Fibroblast of pulmonary artery (primary cell): ENCODE results near the gene PER2.

Source experiments
- DNase-seq: peaks from one replicate; pipeline ENCODE4 v3.0.0-alpha.2; 2010; ENCODE audit warnings: low read depth
- H3K4me3 ChIP-seq: replicated peaks from 2 replicates; pipeline ENCODE4 v1.5.1; 2011; ENCODE audit warnings: low read depth, mild to moderate bottlenecking, control low read depth, low read length, moderate library complexity
- CTCF ChIP-seq: IDR thresholded peaks from 2 replicates; pipeline ENCODE4 v1.5.1; 2011; ENCODE audit warnings: mild to moderate bottlenecking, control low read depth, low read length, inconsistent platforms; ENCODE audit errors: missing control alignments

The PER2 gene

GRCh38 chr2:238262496-238263122 lies 25.8 kb downstream of the PER2 start:
- TF ChIP-seq CTCF: no peak
- no peak for DNase-seq
- H3K4me3 ChIP-seq: no peak overlapping the region

- DNase-seq: no peak
- no peak for TF ChIP-seq CTCF
- H3K4me3 ChIP-seq: no peak overlapping the region
Observed at GRCh38 chr2:238261718-238262375, 26.6 kb downstream of the PER2 start.

- no peak overlapping the region for H3K4me3 ChIP-seq
- no peak for TF ChIP-seq CTCF
- DNase-seq: no peak
Observed at GRCh38 chr2:238260883-238261282, 27.5 kb downstream of the PER2 start.

DNA sequence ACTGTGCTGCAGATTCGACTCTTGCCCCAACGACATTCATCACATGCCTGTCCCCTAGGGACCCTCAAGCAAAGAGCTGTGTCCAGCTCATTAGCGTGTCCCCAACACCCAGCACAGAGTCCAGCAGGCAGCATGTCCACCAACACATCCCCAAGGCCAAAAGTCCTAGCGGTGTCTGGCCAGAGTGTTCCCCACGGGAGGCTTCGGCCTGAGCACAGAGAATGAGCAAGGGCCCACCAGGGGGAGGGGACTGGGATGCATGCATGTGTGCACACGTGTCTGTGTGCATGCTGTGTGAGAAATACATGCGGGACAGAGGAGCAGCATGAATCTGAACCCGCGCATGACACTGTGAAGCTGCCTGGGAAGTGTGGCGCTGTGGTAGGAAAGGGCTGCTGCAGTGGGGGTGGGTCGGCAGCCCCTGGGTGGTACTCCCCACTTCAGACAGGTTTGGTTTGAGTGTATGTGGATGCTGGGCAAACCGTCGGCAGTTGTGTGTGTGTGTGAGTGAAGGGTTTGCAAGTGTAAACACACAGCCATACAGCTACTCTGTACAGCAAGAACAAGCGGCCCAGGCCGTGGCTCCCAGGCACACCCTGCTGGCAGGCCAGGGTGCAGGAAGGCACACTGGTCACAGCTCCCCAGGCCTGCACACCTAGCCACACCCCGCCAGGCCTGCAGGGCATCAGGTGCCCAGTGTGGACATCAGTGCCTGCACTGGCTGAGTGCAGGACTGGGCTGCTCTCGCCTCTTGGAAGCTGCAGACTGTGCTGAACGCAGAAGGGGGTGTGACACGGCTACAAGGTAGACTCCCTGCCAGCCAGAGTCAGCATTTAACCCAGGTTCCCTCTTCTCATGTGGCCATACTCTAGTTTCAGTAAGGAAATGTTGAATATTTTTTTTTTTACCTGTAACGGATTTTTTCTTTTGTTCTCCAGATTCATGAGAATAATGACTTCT lies 29.1 kb downstream of the PER2 start:
- no peak overlapping the region for H3K4me3 ChIP-seq
- DNase-seq: no peak
- peak; percentile 5 for TF ChIP-seq CTCF

GRCh38 chr2:238257786-238258700 lies 30.4 kb downstream of the PER2 start:
- no peak for DNase-seq
- no peak for TF ChIP-seq CTCF
- H3K4me3 ChIP-seq: no peak overlapping the region

DNA sequence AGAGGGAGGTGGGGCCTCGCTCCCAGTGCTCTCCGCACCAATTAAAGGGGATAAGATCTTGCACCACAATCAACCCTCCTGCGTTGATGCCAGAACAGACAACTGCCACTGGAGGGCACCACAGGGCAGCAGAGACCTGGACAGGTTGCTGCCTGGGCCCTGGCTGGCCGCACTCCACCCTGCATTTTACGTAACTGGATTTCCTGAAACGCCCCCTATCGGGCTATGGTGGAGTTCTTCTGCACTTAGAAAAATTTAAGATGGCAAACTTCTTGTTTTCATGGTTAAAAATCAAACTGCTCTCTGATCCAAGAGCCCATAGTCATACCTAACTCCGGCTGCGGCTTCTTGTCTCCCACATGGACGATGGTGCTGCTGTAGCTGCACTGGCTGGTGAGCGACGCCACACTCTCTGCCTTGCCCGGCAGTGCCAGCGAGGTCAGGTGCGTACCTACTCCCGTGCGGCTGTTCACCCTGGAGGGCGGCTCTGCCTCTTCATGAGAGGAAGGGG lies 31.8 kb downstream of the PER2 start:
- peak; percentile 68 for TF ChIP-seq CTCF
- H3K4me3 ChIP-seq: no peak overlapping the region
- DNase-seq: peak; percentile 80
